NB4 (cell line): ENCODE results near the gene CCDC137.

ENCODE experiments used
- CTCF ChIP-seq: IDR thresholded peaks from one replicate; pipeline ENCODE4 v1.5.1; 2012; ENCODE audit warnings: low read depth, low read length
- MAX ChIP-seq: IDR thresholded peaks from 2 replicates; pipeline ENCODE4 v1.6.1; 2011; ENCODE audit warnings: low read depth, low read length
- MYC ChIP-seq: IDR thresholded peaks from 2 replicates; pipeline ENCODE4 v1.6.1; 2011; ENCODE audit warnings: low read depth, low read length
- POLR2A ChIP-seq: IDR thresholded peaks from 2 replicates; pipeline ENCODE4 v1.6.1; 2011; ENCODE audit warnings: mild to moderate bottlenecking; ENCODE audit not compliant: insufficient read length; ENCODE audit errors: extremely low read depth

GRCh38 chr17:81666092-81666341 is 520 bp upstream of the CCDC137 start:
- TF ChIP-seq CTCF (no peak), POLR2A (no peak), MAX (no peak), MYC (no peak)
